Left ventricle myocardium inferior (tissue), 1 donor: Measurements from ENCODE around the gene ROR1. TPM values are rescaled to one million over a fixed set of nuclear protein-coding genes. Genes with fewer than 3 reads are reported as not detected.

Source experiments
- DNase-seq: peaks from one replicate; pipeline ENCODE4 v3.0.0-alpha.2; 2020
- H3K27ac ChIP-seq: fragments of 200-600 bp; replicated peaks from 2 replicates; pipeline ENCODE4 v1.8.0; 2021
- H3K27me3 ChIP-seq: fragments of 200-600 bp; 2 replicates; pipeline ENCODE4 v1.8.0; 2021; ENCODE audit warnings: low read depth
- H3K36me3 ChIP-seq: fragments of 200-600 bp; 2 replicates; pipeline ENCODE4 v1.8.0; 2021
- H3K4me1 ChIP-seq: fragments of 200-600 bp; 2 replicates; pipeline ENCODE4 v1.8.0; 2021
- H3K4me3 ChIP-seq: fragments of 200-600 bp; 2 replicates; pipeline ENCODE4 v1.8.0; 2021; ENCODE audit warnings: mild to moderate bottlenecking, moderate library complexity
- H3K9me3 ChIP-seq: fragments of 200-600 bp; replicated peaks from 2 replicates; pipeline ENCODE4 v1.8.0; 2021
- CTCF ChIP-seq: fragments of 200-600 bp; IDR thresholded peaks from 2 replicates; pipeline ENCODE4 v1.8.0; 2021; ENCODE audit warnings: antibody characterized with exemption, mild to moderate bottlenecking, borderline replicate concordance
- intact Hi-C: fragments of 100-400 bp; cut with micrococcal nuclease; formaldehyde crosslinking; loops from one replicate; pipeline ENCODE4 v1.11.0; 2022
- total RNA-seq: library from RNA; stranded (reverse); fragmentation: NEBNext Ultra II Directional; extraction: Animal tissue kit (Norgen Biotek cat#: 25700); gene quantifications from one replicate; pipeline ENCODE4 v1.2.1, GENCODE V29; 2021
- donor health status: DM: no; HTN: yes; CAD: no; lungs with severe emphysema.

Gene ROR1
- total RNA-seq, 1 donor from 2014 or later: 14.0 TPM

- Histone ChIP-seq H3K4me3 (no peak overlapping the region), H3K36me3 (no peaks in the 10 kb centered on the region), H3K9me3 (no peaks in the 10 kb centered on the region), H3K27ac (no peak overlapping the region), H3K4me1 (peaks cover 66% of the 10 kb centered on the region), H3K27me3 (no peaks in the 10 kb centered on the region)
- no peak for DNase-seq
- no peak for TF ChIP-seq CTCF
- intact Hi-C loops: no loop called here
Measured at GRCh38 chr1:63828322-63829044, 54.7 kb downstream of the ROR1 start.

GRCh38 chr1:63829349-63830327, 55.8 kb downstream of the ROR1 start:
- Histone ChIP-seq H3K4me3 (peak overlapping the region; percentile 9), H3K4me1 (peaks cover 78% of the 10 kb centered on the region), H3K27me3 (no peaks in the 10 kb centered on the region), H3K27ac (no peak overlapping the region), H3K9me3 (no peaks in the 10 kb centered on the region), H3K36me3 (no peaks in the 10 kb centered on the region)
- TF ChIP-seq CTCF: no peak
- intact Hi-C loops: no loop called here
- DNase-seq: no peak

GRCh38 chr1:63831409-63831808, 57.6 kb downstream of the ROR1 start:
- DNase-seq: no peak
- TF ChIP-seq CTCF: no peak
- Histone ChIP-seq H3K36me3 (no peaks in the 10 kb centered on the region), H3K4me1 (peaks cover 86% of the 10 kb centered on the region), H3K27ac (no peak overlapping the region), H3K4me3 (no peak overlapping the region), H3K9me3 (no peaks in the 10 kb centered on the region), H3K27me3 (no peaks in the 10 kb centered on the region)
- intact Hi-C loops: no loop called here

- no peak overlapping the region for H3K27ac ChIP-seq
- no peak overlapping the region for H3K4me3 ChIP-seq
- peaks cover 68% of the 10 kb centered on the region for H3K4me1 ChIP-seq
- no peak for DNase-seq
- intact Hi-C loops: no loop called here
- H3K36me3 ChIP-seq: no peaks in the 10 kb centered on the region
- H3K9me3 ChIP-seq: no peaks in the 10 kb centered on the region
- no peaks in the 10 kb centered on the region for H3K27me3 ChIP-seq
- no peak for TF ChIP-seq CTCF
Measured at GRCh38 chr1:63833363-63834119, 59.7 kb downstream of the ROR1 start.

GRCh38 chr1:63835128-63835527, 61.3 kb downstream of the ROR1 start:
- intact Hi-C loops: no loop called here
- no peak for DNase-seq
- Histone ChIP-seq H3K4me1 (peaks cover 53% of the 10 kb centered on the region), H3K27ac (no peak overlapping the region), H3K27me3 (no peaks in the 10 kb centered on the region), H3K9me3 (no peaks in the 10 kb centered on the region), H3K4me3 (no peak overlapping the region), H3K36me3 (no peaks in the 10 kb centered on the region)
- TF ChIP-seq CTCF: no peak
